Measurements from ENCODE around the gene EXOC8.

EXOC8 gene

DNA sequence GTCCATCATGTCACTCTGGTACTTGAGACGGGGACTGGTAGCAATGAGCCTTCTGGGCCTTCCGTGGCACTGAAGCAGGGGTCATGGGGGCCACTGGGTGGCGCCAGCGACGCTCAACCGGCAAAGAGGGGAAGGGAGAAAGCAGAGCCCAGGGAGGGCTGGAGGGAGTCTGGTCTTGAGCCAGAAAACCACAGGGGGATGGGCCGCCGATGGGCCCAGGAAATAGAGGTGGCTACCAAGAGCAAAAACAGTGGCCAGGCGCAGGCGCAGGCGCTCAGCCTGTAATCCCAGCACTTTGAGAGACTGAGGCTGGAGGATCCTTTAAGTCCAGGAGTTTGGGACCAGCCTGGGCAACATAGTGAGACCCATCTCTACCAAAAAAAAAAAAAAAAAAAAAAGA, 21.8 kb downstream of the EXOC8 start:
- peak; percentile 9 for DNase-seq (ENCODE audit: low spot score)

- DNase-seq (ENCODE audit: low spot score), result no peak
Measured at GRCh38 chr1:231313661-231314060, 24.0 kb downstream of the EXOC8 start.

DNA sequence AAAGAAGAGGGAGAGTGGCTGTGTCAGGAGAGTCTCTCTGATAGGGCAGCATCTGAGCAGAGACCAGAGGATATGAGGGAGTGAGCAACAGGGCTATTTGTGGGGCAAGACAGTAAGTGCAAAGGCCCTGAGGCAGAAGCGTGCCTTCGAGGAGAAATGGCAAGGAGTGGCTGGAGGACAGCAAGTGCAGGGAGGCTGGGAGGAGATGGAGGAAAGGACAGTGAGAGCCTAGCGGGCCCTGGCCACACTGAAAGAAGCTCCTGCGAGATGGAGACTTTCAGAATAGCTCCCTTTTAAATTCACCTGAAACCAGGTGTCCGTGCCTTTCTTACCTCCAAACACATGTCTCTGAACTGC, 25.2 kb downstream of the EXOC8 start:
- DNase-seq (ENCODE audit: low spot score), result no peak

- no peak for DNase-seq (ENCODE audit: low spot score)
Measured at GRCh38 chr1:231311720-231312431, 25.8 kb downstream of the EXOC8 start.

DNA sequence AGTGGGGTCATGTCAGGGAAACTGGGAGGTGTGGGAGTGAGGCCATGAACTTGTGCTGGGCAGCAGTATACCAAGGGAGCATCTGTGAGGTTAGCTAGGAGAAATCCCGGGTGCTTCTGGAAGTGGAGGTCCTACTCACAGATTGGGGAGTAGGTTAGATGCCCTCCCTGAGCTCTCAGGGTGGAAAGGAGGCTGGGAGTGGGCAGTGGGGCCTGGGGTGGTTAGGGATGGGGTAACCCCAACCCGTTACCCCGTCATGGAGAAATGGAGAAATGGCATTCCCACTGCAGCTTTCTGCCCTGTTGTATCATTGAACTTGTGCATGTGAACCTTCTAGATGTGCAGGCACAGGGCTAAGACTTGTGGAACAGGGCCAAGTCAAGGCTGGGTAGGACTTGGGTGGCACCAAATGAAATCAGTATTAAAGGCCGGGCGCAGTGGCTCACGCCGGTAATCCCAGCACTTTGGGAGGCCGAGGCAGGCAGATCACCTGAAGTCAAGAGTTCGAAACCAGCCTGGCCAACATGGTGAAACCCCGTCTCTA, 27.2 kb downstream of the EXOC8 start:
- no peak for DNase-seq (ENCODE audit: low spot score)

- no peak for DNase-seq (ENCODE audit: low spot score)
Measured at GRCh38 chr1:231301990-231302389, 35.7 kb downstream of the EXOC8 start.

DNA sequence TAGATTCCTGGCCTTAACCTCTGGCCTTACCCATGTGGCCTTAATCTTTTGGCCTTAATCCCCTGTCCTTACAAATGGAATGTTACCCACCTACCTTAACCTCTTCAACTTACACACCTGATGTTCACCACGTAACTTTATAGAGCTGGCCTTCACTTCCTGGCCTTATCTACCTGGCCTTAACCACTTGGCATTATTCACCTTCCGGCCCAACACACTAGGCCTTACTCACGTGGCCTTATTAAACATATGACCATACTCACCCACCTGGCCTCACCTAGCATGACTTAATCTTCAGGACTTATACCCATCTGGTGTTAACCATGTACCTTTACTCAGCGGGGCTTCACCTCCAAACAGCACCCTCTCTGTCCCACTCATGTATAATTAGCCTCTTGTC, 41.7 kb downstream of the EXOC8 start:
- DNase-seq (ENCODE audit: low spot score), result no peak

- DNase-seq (ENCODE audit: low spot score), result no peak
Measured at GRCh38 chr1:231286603-231287002, 51.0 kb downstream of the EXOC8 start.

DNA sequence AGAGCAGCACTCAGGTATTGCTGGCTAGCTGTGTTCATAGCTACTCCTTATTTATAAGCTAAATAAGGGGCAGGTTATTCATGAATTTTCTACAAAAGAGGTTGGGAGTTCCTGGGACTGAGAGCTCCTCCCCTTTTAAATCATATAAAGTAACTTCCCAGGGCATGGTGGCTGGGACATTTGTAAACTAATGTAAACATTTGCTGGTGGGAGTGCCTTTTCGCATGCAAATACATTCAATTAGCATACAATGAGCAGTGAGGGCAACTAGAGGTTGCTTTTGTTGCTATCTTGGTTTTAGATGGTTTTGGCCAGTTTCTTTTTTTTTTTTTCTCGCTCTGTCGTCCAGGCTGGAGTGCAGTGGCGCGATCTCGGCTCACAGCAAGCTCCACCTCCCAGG, 53.2 kb downstream of the EXOC8 start:
- no peak for DNase-seq (ENCODE audit: low spot score)

Measured in LoVo (cell line).